Measurements from ENCODE around the gene NCOA1.

GRCh38 chr2:24576146-24576545 lies 85.1 kb downstream of the NCOA1 start:
- TF ChIP-seq PKNOX1 (IDR thresholded peaks at IDR 0.05) (no peak), TARDBP (IDR thresholded peaks at IDR 0.05) (no peak), SP1 (IDR thresholded peaks at IDR 0.05) (no peak), ELF4 (IDR thresholded peaks at IDR 0.05) (no peak), SUZ12 (IDR thresholded peaks at IDR 0.05) (no peak), FOXM1 (IDR thresholded peaks at IDR 0.05; ENCODE audit: borderline replicate concordance) (no peak), LEF1 (IDR thresholded peaks at IDR 0.05; ENCODE audit: borderline replicate concordance) (no peak), HDGF (IDR thresholded peaks at IDR 0.05; ENCODE audit: borderline replicate concordance) (no peak), FOXA1 (IDR thresholded peaks at IDR 0.05) (no peak), NFRKB (IDR thresholded peaks at IDR 0.05) (no peak), FOXK2 (IDR thresholded peaks at IDR 0.05) (no peak), BHLHE40 (IDR thresholded peaks at IDR 0.05; ENCODE audit: borderline replicate concordance) (no peak), L3MBTL2 (conservative IDR thresholded peaks at IDR 0.05) (no peak)

Data from HEK293T (cell line).